HG03025 (cell line): ENCODE results near the gene BANF1.

ENCODE experiments used
- ATAC-seq: cut with Tn5 transposase; IDR thresholded peaks from one replicate; pipeline ENCODE4 v1.9.1; 2021; ENCODE audit warnings: mild to moderate bottlenecking, moderate library complexity; ENCODE audit not compliant: unreplicated experiment, low FRiP score

BANF1 gene

GRCh38 chr11:66032957-66033735, 30.8 kb downstream of the BANF1 start:
- ATAC-seq = no peak

- no peak for ATAC-seq
Observed at GRCh38 chr11:66035653-66036333, 33.5 kb downstream of the BANF1 start.

GRCh38 chr11:66036334-66036710, 34.0 kb downstream of the BANF1 start:
- ATAC-seq = no peak

- no peak for ATAC-seq
Observed at GRCh38 chr11:66037327-66037726, 35.0 kb downstream of the BANF1 start.

GRCh38 chr11:66039765-66040164, 37.5 kb downstream of the BANF1 start:
- ATAC-seq = no peak

GRCh38 chr11:66042227-66042995, 40.1 kb downstream of the BANF1 start:
- no peak for ATAC-seq

- no peak for ATAC-seq
Observed at GRCh38 chr11:66042996-66043906, 40.9 kb downstream of the BANF1 start.

- no peak for ATAC-seq
Observed at GRCh38 chr11:66044757-66045156, 42.5 kb downstream of the BANF1 start.

GRCh38 chr11:66045177-66045639, 42.9 kb downstream of the BANF1 start:
- peak; percentile 53 for ATAC-seq

GRCh38 chr11:66046901-66047300, 44.6 kb downstream of the BANF1 start:
- ATAC-seq = no peak

GRCh38 chr11:66047541-66048365, 45.5 kb downstream of the BANF1 start:
- no peak for ATAC-seq

- ATAC-seq = no peak
Observed at GRCh38 chr11:66048547-66049323, 46.4 kb downstream of the BANF1 start, which contains the start of gene GAL3ST3. Gene GAL3ST3 (minus strand): TSS chr11:66049161. CDS start chr11:66045415, 3,746 bp downstream.

GRCh38 chr11:66050581-66051231, 48.4 kb downstream of the BANF1 start:
- no peak for ATAC-seq

- no peak for ATAC-seq
Observed at GRCh38 chr11:66051371-66051765, 49.1 kb downstream of the BANF1 start.

GRCh38 chr11:66051766-66052663, 49.7 kb downstream of the BANF1 start, which contains the start of gene SF3B2:
Gene SF3B2 (plus strand): TSS chr11:66052364. CDS start chr11:66052385, 21 bp downstream.
- peak; percentile 84 for ATAC-seq

- no peak for ATAC-seq
Observed at GRCh38 chr11:66052664-66052982, 50.3 kb downstream of the BANF1 start.
